ENCODE results near the gene SGPL1.

Gene SGPL1

DNA sequence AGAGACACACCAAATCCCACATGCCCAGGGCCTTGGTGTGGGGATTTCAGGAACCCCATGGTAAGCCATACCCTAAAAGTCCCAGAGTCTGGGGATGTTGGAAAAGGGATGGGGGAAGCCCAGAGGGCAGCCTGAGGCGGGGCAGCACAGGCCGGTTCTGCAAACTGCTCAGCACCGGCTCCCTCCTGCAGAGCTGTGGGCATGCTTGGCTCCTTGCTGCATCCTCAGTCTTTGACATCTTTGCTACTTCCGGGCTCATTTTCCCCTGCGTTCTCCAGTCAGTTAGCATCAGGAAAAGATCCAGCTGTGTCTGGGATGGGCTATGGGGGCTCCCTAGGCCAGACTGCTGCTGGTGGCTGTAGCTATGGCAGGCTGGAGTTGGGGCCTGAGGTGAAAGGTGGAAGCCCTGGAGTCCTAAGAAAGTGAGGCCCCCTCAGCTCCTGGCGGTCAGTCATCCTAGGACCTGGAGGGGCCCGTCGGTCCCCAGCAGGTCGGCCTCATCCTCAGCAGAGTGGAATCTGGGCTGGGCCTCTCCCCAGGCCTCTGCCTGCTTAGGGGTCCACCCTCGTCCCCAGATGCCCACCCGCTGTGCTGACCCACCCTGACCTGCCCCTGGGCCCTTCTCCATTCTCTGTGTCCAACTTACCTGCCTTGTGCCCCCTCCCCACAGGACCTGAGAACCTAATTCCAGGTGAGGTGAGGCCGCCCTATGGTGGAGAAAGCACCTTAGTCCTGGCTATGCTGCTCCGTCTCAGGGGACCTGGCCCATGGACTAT, 39.9 kb upstream of the SGPL1 start:
- Histone ChIP-seq H3K36me3 (ENCODE audit: control insufficient read depth, low read depth, low read length) (no peaks in the 10 kb centered on the region), H3K4me1 (ENCODE audit: control insufficient read depth, low read depth, low read length) (no peaks in the 10 kb centered on the region), H3K27ac (ENCODE audit: low read length) (no peak overlapping the region), H3K27me3 (ENCODE audit: control insufficient read depth, insufficient read depth, low read length) (no peaks in the 10 kb centered on the region), H3K4me3 (ENCODE audit: low read length) (no peak overlapping the region), H3K9me3 (ENCODE audit: control insufficient read depth, low read depth, low read length) (no peaks in the 10 kb centered on the region), H3K9ac (ENCODE audit: low read length) (no peak overlapping the region)

DNA sequence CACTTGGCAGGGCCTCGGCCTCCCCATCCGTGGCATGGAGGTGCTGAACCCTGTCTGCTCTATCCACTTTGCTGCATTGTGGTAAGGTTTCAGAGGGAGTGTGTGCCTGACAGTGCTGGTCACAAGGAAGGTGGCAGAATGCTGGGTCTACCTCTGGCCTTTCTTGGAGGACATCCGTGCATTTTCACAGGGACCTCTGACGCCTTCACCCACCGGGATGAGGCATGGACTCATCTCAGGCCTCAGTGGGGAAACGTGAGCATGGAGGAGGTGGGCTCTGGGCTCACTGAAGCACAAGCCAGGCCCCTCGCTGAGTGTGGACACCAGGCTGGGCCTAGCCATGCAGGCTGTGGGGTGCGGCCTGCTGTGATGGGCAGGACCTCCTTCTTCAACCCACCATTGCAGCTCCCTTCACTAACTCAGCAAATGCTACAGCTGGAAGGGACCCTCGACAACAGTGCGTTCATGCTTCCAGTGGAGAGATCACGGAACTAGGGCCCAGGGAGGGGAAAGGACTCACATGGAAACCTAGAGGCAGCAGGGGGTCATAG, 39.2 kb upstream of the SGPL1 start:
- H3K27me3 ChIP-seq (ENCODE audit: control insufficient read depth, insufficient read depth, low read length): no peaks in the 10 kb centered on the region

DNA sequence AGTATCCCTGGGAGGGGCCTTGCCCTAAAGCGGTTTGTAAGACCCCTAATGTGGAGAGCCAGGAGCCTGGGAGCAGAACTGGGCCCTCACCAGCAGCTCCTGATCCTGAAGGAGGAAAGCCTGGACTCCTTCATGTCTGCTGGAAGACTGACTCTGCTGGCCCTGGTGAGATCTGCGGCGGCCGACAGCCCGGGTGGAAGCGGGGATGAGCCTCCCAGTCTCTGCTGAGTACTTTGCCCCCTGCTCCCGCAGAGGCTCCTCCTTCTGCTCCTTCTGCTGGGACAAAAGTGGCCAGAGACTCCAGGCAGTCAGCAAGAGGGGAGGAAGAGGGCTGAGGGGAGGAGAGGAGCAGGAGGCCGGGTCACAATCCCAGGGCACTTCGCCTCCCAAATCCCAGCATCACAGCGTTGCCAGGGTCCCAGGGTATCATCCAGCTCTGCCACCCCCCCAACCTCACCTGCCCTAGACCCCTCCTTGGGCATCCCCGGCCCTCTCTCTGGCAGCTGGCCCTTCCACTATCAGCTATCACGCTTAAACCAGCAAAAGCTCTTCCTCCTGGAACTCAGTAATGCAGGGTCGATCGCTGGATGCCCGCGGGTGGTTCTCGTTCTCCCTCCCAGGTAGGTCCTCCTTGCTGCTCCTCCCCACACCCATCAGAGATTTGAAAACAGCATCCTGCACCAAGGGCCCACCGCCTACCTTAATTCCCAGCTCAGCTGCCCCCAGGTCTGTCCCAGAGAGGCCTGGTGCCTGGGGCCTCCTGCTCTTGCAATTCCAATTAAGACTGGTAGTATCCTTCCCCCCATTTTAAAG, 38.5 kb upstream of the SGPL1 start:
- H3K9me3 ChIP-seq (ENCODE audit: control insufficient read depth, low read depth, low read length): no peaks in the 10 kb centered on the region
- H3K9ac ChIP-seq (ENCODE audit: low read length): no peak overlapping the region
- no peaks in the 10 kb centered on the region for H3K27me3 ChIP-seq (ENCODE audit: control insufficient read depth, insufficient read depth, low read length)
- no peaks in the 10 kb centered on the region for H3K4me1 ChIP-seq (ENCODE audit: control insufficient read depth, low read depth, low read length)
- H3K36me3 ChIP-seq (ENCODE audit: control insufficient read depth, low read depth, low read length): no peaks in the 10 kb centered on the region
- H3K27ac ChIP-seq (ENCODE audit: low read length): no peak overlapping the region
- H3K4me3 ChIP-seq (ENCODE audit: low read length): no peak overlapping the region

More for the DNA sequence above, 39.2 kb upstream of the SGPL1 start:
- H3K9ac ChIP-seq (ENCODE audit: low read length): no peak overlapping the region
- no peak overlapping the region for H3K4me3 ChIP-seq (ENCODE audit: low read length)
- no peak overlapping the region for H3K27ac ChIP-seq (ENCODE audit: low read length)
- H3K9me3 ChIP-seq (ENCODE audit: control insufficient read depth, low read depth, low read length): no peaks in the 10 kb centered on the region
- no peaks in the 10 kb centered on the region for H3K36me3 ChIP-seq (ENCODE audit: control insufficient read depth, low read depth, low read length)
- H3K4me1 ChIP-seq (ENCODE audit: control insufficient read depth, low read depth, low read length): no peaks in the 10 kb centered on the region

DNA sequence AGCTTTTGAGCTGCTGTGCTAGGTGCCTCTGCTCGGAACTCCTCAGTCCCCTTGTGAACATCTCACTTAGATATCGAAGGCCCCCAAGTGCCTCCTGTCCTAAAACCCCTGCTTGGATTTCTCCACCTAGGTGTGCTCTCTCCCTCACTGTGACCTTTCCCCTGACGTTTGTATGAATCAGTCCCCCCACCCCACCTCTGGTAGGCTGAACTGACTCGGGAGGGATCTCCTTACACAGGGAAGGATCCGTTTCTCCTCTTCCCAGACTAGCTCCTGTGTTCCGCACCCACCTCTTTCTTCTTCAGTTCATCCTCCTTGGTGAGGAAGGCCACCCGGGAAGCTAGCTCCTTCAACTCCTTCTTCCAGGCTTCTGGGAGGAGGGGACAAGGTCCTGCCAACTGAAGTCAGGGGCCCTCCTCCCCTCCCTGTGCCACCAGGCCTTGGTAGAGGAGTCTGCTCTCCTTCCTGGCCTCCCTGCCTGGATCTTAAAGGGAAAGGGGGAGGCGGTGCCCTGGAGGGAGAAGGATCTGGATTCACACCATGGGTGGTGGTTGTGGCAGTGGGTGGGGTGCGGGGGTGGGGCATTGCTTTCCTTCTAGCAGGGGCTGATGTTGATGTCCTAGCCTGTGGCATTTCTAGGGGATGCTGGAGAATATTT, 37.4 kb upstream of the SGPL1 start:
- Histone ChIP-seq H3K36me3 (ENCODE audit: control insufficient read depth, low read depth, low read length) (no peaks in the 10 kb centered on the region), H3K9me3 (ENCODE audit: control insufficient read depth, low read depth, low read length) (no peaks in the 10 kb centered on the region), H3K27ac (ENCODE audit: low read length) (no peak overlapping the region), H3K4me1 (ENCODE audit: control insufficient read depth, low read depth, low read length) (no peaks in the 10 kb centered on the region), H3K27me3 (ENCODE audit: control insufficient read depth, insufficient read depth, low read length) (no peaks in the 10 kb centered on the region), H3K4me3 (ENCODE audit: low read length) (no peak overlapping the region), H3K9ac (ENCODE audit: low read length) (no peak overlapping the region)

DNA sequence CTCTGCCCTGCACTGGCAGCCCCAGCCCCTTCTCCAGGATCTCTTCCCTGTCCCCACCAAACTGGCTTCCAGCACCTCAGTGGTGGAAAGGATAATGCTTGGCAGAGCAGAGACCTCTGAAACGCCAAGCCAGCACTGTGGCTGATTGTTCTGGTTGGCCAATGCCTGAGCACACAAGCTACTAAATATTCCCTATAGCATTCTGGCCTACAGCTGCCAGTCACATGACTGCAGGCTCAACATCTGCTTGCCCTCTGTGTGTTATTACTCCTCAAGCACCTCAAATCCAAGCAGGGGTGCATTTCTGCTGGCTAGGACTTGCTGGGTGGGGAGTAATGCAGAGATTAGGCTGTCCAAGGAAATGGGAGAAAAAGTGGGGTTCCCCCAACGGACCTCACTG, 36.7 kb upstream of the SGPL1 start:
- Histone ChIP-seq H3K27me3 (ENCODE audit: control insufficient read depth, insufficient read depth, low read length) (no peaks in the 10 kb centered on the region), H3K36me3 (ENCODE audit: control insufficient read depth, low read depth, low read length) (no peaks in the 10 kb centered on the region), H3K9ac (ENCODE audit: low read length) (no peak overlapping the region), H3K9me3 (ENCODE audit: control insufficient read depth, low read depth, low read length) (no peaks in the 10 kb centered on the region), H3K4me3 (ENCODE audit: low read length) (no peak overlapping the region), H3K27ac (ENCODE audit: low read length) (no peak overlapping the region), H3K4me1 (ENCODE audit: control insufficient read depth, low read depth, low read length) (no peaks in the 10 kb centered on the region)

DNA sequence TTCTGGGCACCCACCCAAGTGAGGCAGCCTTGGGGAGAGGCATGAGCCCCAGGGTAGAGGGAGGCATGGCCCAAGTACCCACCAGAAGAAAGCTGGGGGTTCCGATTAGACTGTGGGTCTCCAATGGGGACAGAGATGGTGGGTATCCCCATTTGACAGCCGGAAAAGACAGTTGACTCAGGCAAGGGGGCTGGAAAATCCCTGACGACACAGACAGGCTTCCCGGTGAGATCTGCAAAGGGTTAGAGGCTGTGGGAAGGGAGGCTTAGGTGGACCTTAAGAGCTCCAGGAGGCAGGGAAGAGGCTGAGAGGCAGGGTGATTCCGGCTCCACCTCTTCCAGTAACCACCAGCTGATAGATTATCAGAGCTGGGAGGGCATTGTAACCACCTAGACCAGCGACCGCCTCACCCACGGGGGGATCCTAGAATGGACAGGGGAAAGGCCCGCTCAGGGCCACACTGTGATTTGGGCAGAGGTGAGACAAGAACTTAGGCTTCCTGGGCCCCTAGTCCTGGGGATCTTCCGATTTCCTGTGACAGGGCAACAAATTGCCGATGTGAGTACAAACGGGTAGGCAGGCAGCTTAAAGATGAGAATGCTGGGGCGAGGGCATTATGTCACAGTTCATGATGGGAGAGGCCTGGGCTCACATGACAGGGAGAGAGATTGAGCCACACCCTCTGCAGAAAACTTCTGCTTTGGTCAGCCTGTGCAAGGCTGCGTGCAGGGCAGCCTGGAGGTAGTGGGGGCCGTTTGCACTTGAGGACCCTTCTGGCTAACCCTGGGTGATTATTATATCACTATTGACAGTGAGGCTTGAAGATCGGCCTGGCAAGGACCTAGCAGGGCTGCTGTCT, 36.0 kb upstream of the SGPL1 start:
- Histone ChIP-seq H3K27me3 (ENCODE audit: control insufficient read depth, insufficient read depth, low read length) (no peaks in the 10 kb centered on the region), H3K4me3 (ENCODE audit: low read length) (no peak overlapping the region), H3K9ac (ENCODE audit: low read length) (no peak overlapping the region), H3K36me3 (ENCODE audit: control insufficient read depth, low read depth, low read length) (no peaks in the 10 kb centered on the region), H3K9me3 (ENCODE audit: control insufficient read depth, low read depth, low read length) (no peaks in the 10 kb centered on the region), H3K4me1 (ENCODE audit: control insufficient read depth, low read depth, low read length) (no peaks in the 10 kb centered on the region), H3K27ac (ENCODE audit: low read length) (no peak overlapping the region)

DNA sequence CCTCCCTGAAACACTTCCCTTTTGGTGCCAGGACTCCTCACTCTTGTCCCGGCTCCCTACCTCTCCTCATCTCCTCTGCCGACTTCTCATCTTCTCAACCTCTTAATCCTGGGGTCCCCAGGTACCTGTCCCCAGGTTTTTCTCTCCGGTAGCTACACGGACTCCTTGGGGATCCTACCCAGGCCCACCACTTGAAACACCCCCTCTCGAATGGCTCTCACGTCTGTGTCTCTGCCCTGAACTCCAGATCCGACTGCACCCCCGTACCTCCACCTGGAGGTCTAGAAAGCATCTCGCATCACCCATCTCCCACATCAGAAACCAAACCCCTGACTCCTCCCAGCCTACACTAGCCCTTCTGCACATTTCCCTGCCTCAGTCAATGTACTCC, 35.4 kb upstream of the SGPL1 start:
- no peaks in the 10 kb centered on the region for H3K36me3 ChIP-seq (ENCODE audit: control insufficient read depth, low read depth, low read length)
- no peaks in the 10 kb centered on the region for H3K4me1 ChIP-seq (ENCODE audit: control insufficient read depth, low read depth, low read length)
- no peaks in the 10 kb centered on the region for H3K9me3 ChIP-seq (ENCODE audit: control insufficient read depth, low read depth, low read length)
- no peaks in the 10 kb centered on the region for H3K27me3 ChIP-seq (ENCODE audit: control insufficient read depth, insufficient read depth, low read length)
- H3K4me3 ChIP-seq (ENCODE audit: low read length): no peak overlapping the region
- no peak overlapping the region for H3K9ac ChIP-seq (ENCODE audit: low read length)
- no peak overlapping the region for H3K27ac ChIP-seq (ENCODE audit: low read length)

DNA sequence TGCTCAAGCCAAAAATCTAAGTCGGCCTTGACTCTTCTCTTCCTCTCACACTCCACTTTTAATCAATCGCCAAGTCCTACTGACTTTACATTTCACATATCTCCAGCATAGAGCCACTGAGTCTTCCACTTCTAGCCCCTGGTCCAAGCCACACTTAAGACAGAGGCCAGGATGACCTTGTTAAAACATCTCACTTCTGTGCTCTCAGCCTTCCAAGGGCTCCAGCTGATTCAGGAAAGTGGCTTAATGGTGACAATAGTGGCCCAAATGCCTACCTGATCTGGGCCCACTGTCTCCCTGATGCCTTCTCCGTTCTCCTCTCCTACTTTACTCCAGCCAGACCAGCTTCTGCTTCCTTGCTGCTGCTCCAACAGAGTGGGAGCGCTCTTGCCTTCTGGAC, 35.0 kb upstream of the SGPL1 start:
- H3K9me3 ChIP-seq (ENCODE audit: control insufficient read depth, low read depth, low read length): no peaks in the 10 kb centered on the region
- no peaks in the 10 kb centered on the region for H3K36me3 ChIP-seq (ENCODE audit: control insufficient read depth, low read depth, low read length)
- H3K4me1 ChIP-seq (ENCODE audit: control insufficient read depth, low read depth, low read length): no peaks in the 10 kb centered on the region
- no peak overlapping the region for H3K4me3 ChIP-seq (ENCODE audit: low read length)
- no peak overlapping the region for H3K27ac ChIP-seq (ENCODE audit: low read length)
- H3K27me3 ChIP-seq (ENCODE audit: control insufficient read depth, insufficient read depth, low read length): no peaks in the 10 kb centered on the region
- no peak overlapping the region for H3K9ac ChIP-seq (ENCODE audit: low read length)

DNA sequence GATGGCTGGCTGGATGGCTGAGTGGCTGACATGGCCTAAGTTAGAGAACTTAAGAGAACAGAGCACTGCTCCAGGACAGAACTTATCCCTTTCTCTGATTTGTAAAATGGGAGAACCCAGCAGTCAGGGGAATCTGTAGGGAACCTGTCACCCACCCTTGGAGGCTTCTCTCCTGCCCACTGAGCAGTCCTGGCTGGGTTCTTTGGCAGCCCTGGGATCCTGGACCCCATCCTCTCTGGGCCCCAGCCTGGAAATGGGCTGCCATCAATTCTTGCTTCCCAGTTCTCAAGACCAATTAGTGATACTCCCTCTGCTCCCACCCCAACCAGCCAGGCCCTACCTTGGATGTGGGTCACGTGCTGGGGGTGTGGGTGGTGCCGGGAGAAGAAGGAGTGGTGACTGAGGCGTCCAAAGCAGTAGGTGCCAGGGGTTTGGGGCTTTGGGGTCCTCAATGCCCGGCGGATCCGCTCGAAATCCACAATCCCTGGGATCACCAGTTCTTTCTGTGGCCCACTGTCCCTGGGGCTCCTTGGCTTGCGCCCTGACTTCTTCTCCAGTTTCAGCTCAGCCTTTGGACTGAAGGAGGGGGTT, 34.2 kb upstream of the SGPL1 start:
- no peak overlapping the region for H3K9ac ChIP-seq (ENCODE audit: low read length)
- no peaks in the 10 kb centered on the region for H3K9me3 ChIP-seq (ENCODE audit: control insufficient read depth, low read depth, low read length)
- H3K27ac ChIP-seq (ENCODE audit: low read length): no peak overlapping the region
- no peaks in the 10 kb centered on the region for H3K36me3 ChIP-seq (ENCODE audit: control insufficient read depth, low read depth, low read length)
- no peaks in the 10 kb centered on the region for H3K4me1 ChIP-seq (ENCODE audit: control insufficient read depth, low read depth, low read length)
- H3K4me3 ChIP-seq (ENCODE audit: low read length): no peak overlapping the region
- H3K27me3 ChIP-seq (ENCODE audit: control insufficient read depth, insufficient read depth, low read length): no peaks in the 10 kb centered on the region

DNA sequence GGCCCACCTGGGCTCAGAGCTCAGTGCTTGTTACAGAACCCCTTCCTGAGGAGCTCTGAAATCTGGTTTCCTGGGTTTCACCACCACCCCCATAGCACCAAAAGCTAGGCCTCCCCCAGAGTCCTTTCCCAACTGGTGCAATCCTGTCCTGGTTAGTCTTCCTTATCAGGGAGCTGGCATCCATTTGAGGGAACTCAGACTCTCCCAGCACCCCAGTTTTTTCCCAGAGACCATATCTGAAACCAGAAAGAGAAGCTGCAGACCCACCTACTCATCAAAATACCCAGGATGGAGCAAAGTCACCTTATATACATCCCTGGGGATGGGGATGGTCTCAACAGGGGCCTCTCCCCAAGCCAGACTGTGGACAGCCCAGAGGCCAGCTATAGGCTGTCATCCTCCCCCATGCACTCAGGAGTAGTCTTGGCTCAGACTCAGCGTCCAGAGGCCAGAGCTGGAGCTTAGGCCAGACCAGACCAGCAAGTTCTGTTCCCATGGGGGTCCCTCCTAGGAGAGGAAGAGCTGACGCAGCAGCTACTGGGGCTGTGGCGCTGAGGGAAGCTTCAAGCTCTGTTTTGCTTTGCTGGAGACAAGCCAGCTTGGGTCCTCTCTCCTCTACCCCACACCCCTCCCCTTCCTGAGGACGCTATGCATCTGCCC, 33.5 kb upstream of the SGPL1 start:
- H3K27me3 ChIP-seq (ENCODE audit: control insufficient read depth, insufficient read depth, low read length): no peaks in the 10 kb centered on the region
- no peaks in the 10 kb centered on the region for H3K9me3 ChIP-seq (ENCODE audit: control insufficient read depth, low read depth, low read length)
- H3K36me3 ChIP-seq (ENCODE audit: control insufficient read depth, low read depth, low read length): no peaks in the 10 kb centered on the region
- H3K27ac ChIP-seq (ENCODE audit: low read length): no peak overlapping the region
- no peak overlapping the region for H3K4me3 ChIP-seq (ENCODE audit: low read length)
- no peak overlapping the region for H3K9ac ChIP-seq (ENCODE audit: low read length)
- no peaks in the 10 kb centered on the region for H3K4me1 ChIP-seq (ENCODE audit: control insufficient read depth, low read depth, low read length)

Measured in iPS-18a (cell line).